Chondrocyte (in vitro differentiated cells): ENCODE data around the gene CDCA4. TPM values are rescaled to one million over a fixed set of nuclear protein-coding genes. Genes with fewer than 3 reads are reported as not detected.

Source experiments
- DNase-seq: peaks from one replicate; pipeline ENCODE4 v3.0.0; 2021; ENCODE audit warnings: mixed read lengths, low spot score
- H3K27ac Mint-ChIP-seq: one replicate; pipeline ENCODE4 v1.8.0; 2021; ENCODE audit warnings: mild to moderate bottlenecking, moderate library complexity, mixed read lengths; ENCODE audit not compliant: unreplicated experiment
- H3K27me3 Mint-ChIP-seq: 2 replicates; pipeline ENCODE4 v1.8.0; 2021; ENCODE audit warnings: low read depth, mixed read lengths
- H3K36me3 Mint-ChIP-seq: 2 replicates; pipeline ENCODE4 v1.8.0; 2021; ENCODE audit warnings: low read depth, mixed read lengths
- H3K4me1 Mint-ChIP-seq: 2 replicates; pipeline ENCODE4 v1.8.0; 2021; ENCODE audit warnings: low read depth, mild to moderate bottlenecking, mixed read lengths
- H3K4me3 Mint-ChIP-seq: one replicate; pipeline ENCODE4 v1.8.0; 2021; ENCODE audit warnings: mild to moderate bottlenecking, moderate library complexity, mixed read lengths; ENCODE audit not compliant: unreplicated experiment
- H3K9me3 Mint-ChIP-seq: 2 replicates; pipeline ENCODE4 v1.8.0; 2021; ENCODE audit warnings: low read depth, mixed read lengths
- CTCF ChIP-seq: fragments of 200-600 bp; sonication (generic); IDR thresholded peaks from 2 replicates; pipeline ENCODE4 v1.5.0; 2021; ENCODE audit warnings: antibody characterized with exemption, mild to moderate bottlenecking, moderate library complexity
- total RNA-seq: library from RNA; stranded (reverse); gene quantifications from 3 replicates; pipeline ENCODE4 v1.2.1, GENCODE V29; 2021

Gene CDCA4
- total RNA-seq, 1 donor from 2014 or later, result 18.0 TPM

GRCh38 chr14:104998801-104999200 lies 22.1 kb downstream of the CDCA4 start:
- TF ChIP-seq CTCF, result no peak
- peaks cover 8% of the 10 kb centered on the region for H3K36me3 Mint-ChIP-seq
- no peak overlapping the region for H3K4me3 Mint-ChIP-seq
- no peaks in the 10 kb centered on the region for H3K27me3 Mint-ChIP-seq
- DNase-seq, result no peak
- no peaks in the 10 kb centered on the region for H3K9me3 Mint-ChIP-seq
- H3K27ac Mint-ChIP-seq, result no peak overlapping the region
- H3K4me1 Mint-ChIP-seq, result no peaks in the 10 kb centered on the region

- Mint-ChIP-seq H3K27me3 (no peaks in the 10 kb centered on the region), H3K9me3 (no peaks in the 10 kb centered on the region), H3K36me3 (peaks cover 13% of the 10 kb centered on the region), H3K27ac (no peak overlapping the region), H3K4me3 (no peak overlapping the region), H3K4me1 (no peaks in the 10 kb centered on the region)
- DNase-seq, result no peak
- no peak for TF ChIP-seq CTCF
Measured at GRCh38 chr14:104996483-104996882, 24.4 kb downstream of the CDCA4 start.

- Mint-ChIP-seq H3K4me1 (no peaks in the 10 kb centered on the region), H3K9me3 (no peaks in the 10 kb centered on the region), H3K27ac (no peak overlapping the region), H3K36me3 (peaks cover 13% of the 10 kb centered on the region), H3K4me3 (no peak overlapping the region), H3K27me3 (no peaks in the 10 kb centered on the region)
- TF ChIP-seq CTCF, result no peak
- DNase-seq, result no peak
Measured at GRCh38 chr14:104996032-104996431, 24.9 kb downstream of the CDCA4 start.

GRCh38 chr14:104994978-104995377 lies 25.9 kb downstream of the CDCA4 start:
- peaks cover 12% of the 10 kb centered on the region for H3K36me3 Mint-ChIP-seq
- H3K27ac Mint-ChIP-seq, result no peak overlapping the region
- H3K27me3 Mint-ChIP-seq, result no peaks in the 10 kb centered on the region
- no peaks in the 10 kb centered on the region for H3K4me1 Mint-ChIP-seq
- H3K9me3 Mint-ChIP-seq, result no peaks in the 10 kb centered on the region
- no peak for DNase-seq
- no peak overlapping the region for H3K4me3 Mint-ChIP-seq
- no peak for TF ChIP-seq CTCF

GRCh38 chr14:104993808-104994591 lies 26.9 kb downstream of the CDCA4 start:
- H3K9me3 Mint-ChIP-seq, result no peaks in the 10 kb centered on the region
- no peaks in the 10 kb centered on the region for H3K27me3 Mint-ChIP-seq
- no peak overlapping the region for H3K27ac Mint-ChIP-seq
- no peak for DNase-seq
- TF ChIP-seq CTCF, result no peak
- H3K4me1 Mint-ChIP-seq, result no peaks in the 10 kb centered on the region
- H3K36me3 Mint-ChIP-seq, result peaks cover 11% of the 10 kb centered on the region
- H3K4me3 Mint-ChIP-seq, result no peak overlapping the region
